Breast epithelium (tissue), 3 donors: ENCODE measurements around the gene ELAVL1.

Experiments used
- POLR2A ChIP-seq: fragments of 450-650 bp; IDR thresholded peaks from one replicate; pipeline ENCODE4 v1.6.1; 2016; ENCODE audit warnings: antibody characterized with exemption, mild to moderate bottlenecking, moderate library complexity
- POLR2AphosphoS5 ChIP-seq, 3 donors: sonication (generic); formaldehyde crosslinking; IDR thresholded peaks; one replicate each; pipeline ENCODE4 v1.6.1; 2017; ENCODE audit warnings: antibody characterized with exemption in 3 of 3
- TF ChIP-seq, protein P1 (sequence below), 3 donors: fragments of 450-650 bp; IDR thresholded peaks; one replicate each; pipeline ENCODE4 v1.5.1; 2016 to 2017; ENCODE audit warnings: antibody characterized with exemption in 3 of 3, mild to moderate bottlenecking in 3 of 3, moderate library complexity in 3 of 3

DNA sequence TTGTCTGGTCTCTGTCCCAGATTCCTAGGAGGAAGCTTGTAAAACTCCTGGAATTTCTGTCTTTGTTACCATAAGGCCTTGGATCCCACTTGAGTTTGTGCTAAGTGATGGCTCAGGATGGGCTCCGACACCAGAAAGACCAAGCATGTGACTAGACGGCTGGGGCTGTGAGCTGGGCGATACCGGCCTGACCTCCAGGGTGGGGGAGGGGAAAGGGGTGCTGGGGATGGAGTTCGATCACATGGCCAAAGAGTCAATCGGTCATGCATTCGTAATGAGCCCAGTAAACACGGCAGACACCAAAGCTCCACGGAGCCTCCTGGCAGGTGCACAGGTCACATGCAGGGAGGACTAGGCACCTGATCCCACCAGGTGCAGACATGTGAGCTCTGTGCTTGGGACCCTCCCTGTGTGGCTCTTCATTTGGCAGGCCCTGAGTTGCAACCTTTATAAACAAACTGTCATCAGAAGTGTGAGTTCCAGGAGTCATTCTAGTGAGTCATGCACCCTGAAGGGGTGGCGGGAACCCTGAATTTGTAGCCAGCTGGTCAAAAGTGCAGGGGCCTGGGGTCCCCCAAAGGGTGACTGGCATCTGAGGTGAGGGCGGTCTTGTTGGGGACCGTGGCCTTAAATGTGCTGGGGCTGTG lies 27.1 kb downstream of the ELAVL1 start:
- TF ChIP-seq, protein P1, sequence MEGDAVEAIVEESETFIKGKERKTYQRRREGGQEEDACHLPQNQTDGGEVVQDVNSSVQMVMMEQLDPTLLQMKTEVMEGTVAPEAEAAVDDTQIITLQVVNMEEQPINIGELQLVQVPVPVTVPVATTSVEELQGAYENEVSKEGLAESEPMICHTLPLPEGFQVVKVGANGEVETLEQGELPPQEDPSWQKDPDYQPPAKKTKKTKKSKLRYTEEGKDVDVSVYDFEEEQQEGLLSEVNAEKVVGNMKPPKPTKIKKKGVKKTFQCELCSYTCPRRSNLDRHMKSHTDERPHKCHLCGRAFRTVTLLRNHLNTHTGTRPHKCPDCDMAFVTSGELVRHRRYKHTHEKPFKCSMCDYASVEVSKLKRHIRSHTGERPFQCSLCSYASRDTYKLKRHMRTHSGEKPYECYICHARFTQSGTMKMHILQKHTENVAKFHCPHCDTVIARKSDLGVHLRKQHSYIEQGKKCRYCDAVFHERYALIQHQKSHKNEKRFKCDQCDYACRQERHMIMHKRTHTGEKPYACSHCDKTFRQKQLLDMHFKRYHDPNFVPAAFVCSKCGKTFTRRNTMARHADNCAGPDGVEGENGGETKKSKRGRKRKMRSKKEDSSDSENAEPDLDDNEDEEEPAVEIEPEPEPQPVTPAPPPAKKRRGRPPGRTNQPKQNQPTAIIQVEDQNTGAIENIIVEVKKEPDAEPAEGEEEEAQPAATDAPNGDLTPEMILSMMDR (IDR thresholded peaks at IDR 0.05): no peak
- TF ChIP-seq POLR2A: no peak
- no peak for TF ChIP-seq POLR2AphosphoS5 (IDR thresholded peaks at IDR 0.05)
